GM12872 (cell line): ENCODE results near the gene COMMD1.

Experiments used
- CTCF ChIP-seq: IDR thresholded peaks from 3 replicates; pipeline ENCODE4 v1.5.1; 2011; ENCODE audit warnings: low read depth, mild to moderate bottlenecking, low read length, moderate library complexity; ENCODE audit not compliant: insufficient read depth

Gene COMMD1

GRCh38 chr2:62084801-62085200 is 179.3 kb downstream of the COMMD1 start:
- no peak for TF ChIP-seq CTCF

GRCh38 chr2:62089658-62090057 is 184.2 kb downstream of the COMMD1 start:
- no peak for TF ChIP-seq CTCF

GRCh38 chr2:62091471-62091870 is 186.0 kb downstream of the COMMD1 start:
- no peak for TF ChIP-seq CTCF

- TF ChIP-seq CTCF = no peak
These were observed 193.6 kb downstream of the COMMD1 start for GRCh38 chr2:62099050-62099449.

- no peak for TF ChIP-seq CTCF
These were observed 194.2 kb downstream of the COMMD1 start for GRCh38 chr2:62099523-62100175.

- no peak for TF ChIP-seq CTCF
These were observed 196.4 kb downstream of the COMMD1 start for GRCh38 chr2:62101886-62102285.

GRCh38 chr2:62102402-62102920 is 197.0 kb downstream of the COMMD1 start:
- no peak for TF ChIP-seq CTCF
